ENCODE measurements around the gene BCAR3. TPM values are rescaled to one million over a fixed set of nuclear protein-coding genes. Genes with fewer than 3 reads are reported as not detected.

The BCAR3 gene
- total and polyA plus RNA-seq, 2 donors from 2014 or later: 25.4 to 28.4 TPM

GRCh38 chr1:93717640-93718039 is 36.0 kb upstream of the BCAR3 start:
- TF ChIP-seq, protein P1, sequence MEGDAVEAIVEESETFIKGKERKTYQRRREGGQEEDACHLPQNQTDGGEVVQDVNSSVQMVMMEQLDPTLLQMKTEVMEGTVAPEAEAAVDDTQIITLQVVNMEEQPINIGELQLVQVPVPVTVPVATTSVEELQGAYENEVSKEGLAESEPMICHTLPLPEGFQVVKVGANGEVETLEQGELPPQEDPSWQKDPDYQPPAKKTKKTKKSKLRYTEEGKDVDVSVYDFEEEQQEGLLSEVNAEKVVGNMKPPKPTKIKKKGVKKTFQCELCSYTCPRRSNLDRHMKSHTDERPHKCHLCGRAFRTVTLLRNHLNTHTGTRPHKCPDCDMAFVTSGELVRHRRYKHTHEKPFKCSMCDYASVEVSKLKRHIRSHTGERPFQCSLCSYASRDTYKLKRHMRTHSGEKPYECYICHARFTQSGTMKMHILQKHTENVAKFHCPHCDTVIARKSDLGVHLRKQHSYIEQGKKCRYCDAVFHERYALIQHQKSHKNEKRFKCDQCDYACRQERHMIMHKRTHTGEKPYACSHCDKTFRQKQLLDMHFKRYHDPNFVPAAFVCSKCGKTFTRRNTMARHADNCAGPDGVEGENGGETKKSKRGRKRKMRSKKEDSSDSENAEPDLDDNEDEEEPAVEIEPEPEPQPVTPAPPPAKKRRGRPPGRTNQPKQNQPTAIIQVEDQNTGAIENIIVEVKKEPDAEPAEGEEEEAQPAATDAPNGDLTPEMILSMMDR (IDR thresholded peaks at IDR 0.05; ENCODE audit: borderline replicate concordance, extremely low read depth, insufficient read depth): no peak
- Histone ChIP-seq H3K27me3 (ENCODE audit: control insufficient read depth, insufficient read depth, low read length) (no peaks in the 10 kb centered on the region), H3K4me1 (ENCODE audit: control insufficient read depth in 2 of 3, insufficient read depth in 2 of 3, low read depth in 1 of 3, low read length in 3 of 3) (peaks cover under 1 to 8% (median 7%) of the 10 kb centered on the region in 3 donors), H3K27ac (ENCODE audit: low read depth in 2 of 2, low read length in 2 of 2) (no peak overlapping the region), H3K9ac (ENCODE audit: low read length in 3 of 3) (no peak overlapping the region), H3K36me3 (ENCODE audit: control insufficient read depth in 2 of 3, insufficient read depth in 3 of 3, low read length in 3 of 3) (no peaks in the 10 kb centered on the region), H3K9me3 (ENCODE audit: control insufficient read depth in 2 of 3, insufficient read depth in 1 of 3, low read length in 3 of 3) (no peaks in the 10 kb centered on the region), H3K4me3 (ENCODE audit: low read length in 3 of 3) (no peak overlapping the region)
- DNase-seq (no peak), FAIRE-seq (no peak)
- intact Hi-C loops (cut with DNase I): no loop called here

DNA sequence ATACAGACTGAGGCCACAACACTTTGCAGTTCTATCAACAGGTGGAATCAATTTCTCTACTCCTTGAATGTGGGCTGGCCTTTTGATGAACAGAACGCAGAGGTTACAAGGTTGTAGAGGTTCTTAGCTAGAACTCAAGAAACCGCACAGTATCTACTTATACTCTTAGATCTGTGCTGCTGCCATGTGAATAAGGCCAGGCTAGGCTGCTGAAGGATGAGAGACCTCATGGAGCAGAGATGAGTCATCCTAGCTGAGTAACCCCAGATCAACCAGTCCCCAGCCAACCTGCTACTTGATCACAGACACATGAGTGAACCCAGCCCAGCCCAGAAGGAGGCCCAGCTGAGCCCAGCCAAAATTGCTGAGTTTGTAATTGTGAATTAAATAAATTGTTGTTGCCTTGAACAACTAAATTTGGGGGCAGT is 35.3 kb upstream of the BCAR3 start:
- intact Hi-C loops (cut with DNase I): no loop called here
- H3K36me3 ChIP-seq (ENCODE audit: control insufficient read depth in 2 of 3, insufficient read depth in 3 of 3, low read length in 3 of 3): no peaks in the 10 kb centered on the region
- H3K9ac ChIP-seq (ENCODE audit: low read length in 3 of 3): no peak overlapping the region
- no peak overlapping the region for H3K4me3 ChIP-seq (ENCODE audit: low read length in 3 of 3)
- peaks cover 0 to 6% (median 3%) of the 10 kb centered on the region in 3 donors for H3K4me1 ChIP-seq (ENCODE audit: control insufficient read depth in 2 of 3, insufficient read depth in 2 of 3, low read depth in 1 of 3, low read length in 3 of 3)
- TF ChIP-seq, protein P1 (IDR thresholded peaks at IDR 0.05; ENCODE audit: borderline replicate concordance, extremely low read depth, insufficient read depth): no peak
- no peaks in the 10 kb centered on the region for H3K9me3 ChIP-seq (ENCODE audit: control insufficient read depth in 2 of 3, insufficient read depth in 1 of 3, low read length in 3 of 3)
- DNase-seq (no peak), FAIRE-seq (no peak)
- no peaks in the 10 kb centered on the region for H3K27me3 ChIP-seq (ENCODE audit: control insufficient read depth, insufficient read depth, low read length)
- H3K27ac ChIP-seq (ENCODE audit: low read depth in 2 of 2, low read length in 2 of 2): no peak overlapping the region

- TF ChIP-seq, protein P1 (IDR thresholded peaks at IDR 0.05; ENCODE audit: borderline replicate concordance, extremely low read depth, insufficient read depth): no peak
- Histone ChIP-seq H3K9ac (ENCODE audit: low read length in 3 of 3) (no peak overlapping the region), H3K4me1 (ENCODE audit: control insufficient read depth in 2 of 3, insufficient read depth in 2 of 3, low read depth in 1 of 3, low read length in 3 of 3) (no peaks in the 10 kb centered on the region), H3K4me3 (ENCODE audit: low read length in 3 of 3) (no peak overlapping the region), H3K27me3 (ENCODE audit: control insufficient read depth, insufficient read depth, low read length) (no peaks in the 10 kb centered on the region), H3K9me3 (ENCODE audit: control insufficient read depth in 2 of 3, insufficient read depth in 1 of 3, low read length in 3 of 3) (no peaks in the 10 kb centered on the region), H3K36me3 (ENCODE audit: control insufficient read depth in 2 of 3, insufficient read depth in 3 of 3, low read length in 3 of 3) (no peaks in the 10 kb centered on the region), H3K27ac (ENCODE audit: low read depth in 2 of 2, low read length in 2 of 2) (no peak overlapping the region)
- no peak for DNase-seq
- FAIRE-seq: no peak
- intact Hi-C loops (cut with DNase I): no loop called here
Observed at GRCh38 chr1:93716163-93716562, 34.5 kb upstream of the BCAR3 start.

DNA sequence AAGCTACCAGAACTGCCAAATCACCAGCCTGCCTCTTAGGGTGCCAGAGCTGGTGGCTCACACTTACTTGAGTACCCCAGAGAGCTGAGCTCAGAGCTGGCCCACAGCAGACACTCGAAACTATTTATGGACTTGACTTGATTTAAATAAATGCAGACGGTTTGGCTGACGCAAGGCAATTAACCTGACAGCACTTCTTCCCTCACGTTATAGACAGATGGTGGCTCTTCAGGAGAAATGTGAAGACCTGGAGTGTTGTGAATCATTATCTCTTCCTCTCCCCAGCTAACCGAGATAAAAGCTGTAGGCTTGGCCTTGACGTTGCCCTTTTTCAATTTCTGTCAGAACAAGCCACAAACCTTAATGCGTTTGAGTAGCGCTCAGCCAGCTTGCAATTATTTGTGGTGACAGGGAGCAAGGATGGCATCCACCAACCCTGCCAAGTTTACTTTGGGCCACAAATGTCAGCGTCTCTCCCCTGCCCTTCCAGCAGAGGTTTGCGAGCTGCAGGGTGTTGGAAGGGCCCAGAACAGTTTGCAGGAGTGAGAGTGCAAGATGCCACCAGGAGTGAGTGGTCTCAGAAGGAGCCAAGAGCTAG is 34.0 kb upstream of the BCAR3 start:
- intact Hi-C loops (cut with DNase I): no loop called here
- peak in 1 of 5 donors; percentile 26 for DNase-seq
- no peak overlapping the region for H3K9ac ChIP-seq (ENCODE audit: low read length in 3 of 3)

More for the DNA sequence above, 34.0 kb upstream of the BCAR3 start:
- H3K4me3 ChIP-seq (ENCODE audit: low read length in 3 of 3): no peak overlapping the region
- no peak overlapping the region for H3K27ac ChIP-seq (ENCODE audit: low read depth in 2 of 2, low read length in 2 of 2)
- H3K36me3 ChIP-seq (ENCODE audit: control insufficient read depth in 2 of 3, insufficient read depth in 3 of 3, low read length in 3 of 3): no peaks in the 10 kb centered on the region
- peaks cover 0 to under 1% (median 0%) of the 10 kb centered on the region in 3 donors for H3K4me1 ChIP-seq (ENCODE audit: control insufficient read depth in 2 of 3, insufficient read depth in 2 of 3, low read depth in 1 of 3, low read length in 3 of 3)
- no peaks in the 10 kb centered on the region for H3K27me3 ChIP-seq (ENCODE audit: control insufficient read depth, insufficient read depth, low read length)
- no peaks in the 10 kb centered on the region for H3K9me3 ChIP-seq (ENCODE audit: control insufficient read depth in 2 of 3, insufficient read depth in 1 of 3, low read length in 3 of 3)
- FAIRE-seq: no peak
- TF ChIP-seq, protein P1 (IDR thresholded peaks at IDR 0.05; ENCODE audit: borderline replicate concordance, extremely low read depth, insufficient read depth): no peak

Measured in kidney (tissue), 14 donors.